ENCODE results near the gene CRYBA4.

The CRYBA4 gene

DNA sequence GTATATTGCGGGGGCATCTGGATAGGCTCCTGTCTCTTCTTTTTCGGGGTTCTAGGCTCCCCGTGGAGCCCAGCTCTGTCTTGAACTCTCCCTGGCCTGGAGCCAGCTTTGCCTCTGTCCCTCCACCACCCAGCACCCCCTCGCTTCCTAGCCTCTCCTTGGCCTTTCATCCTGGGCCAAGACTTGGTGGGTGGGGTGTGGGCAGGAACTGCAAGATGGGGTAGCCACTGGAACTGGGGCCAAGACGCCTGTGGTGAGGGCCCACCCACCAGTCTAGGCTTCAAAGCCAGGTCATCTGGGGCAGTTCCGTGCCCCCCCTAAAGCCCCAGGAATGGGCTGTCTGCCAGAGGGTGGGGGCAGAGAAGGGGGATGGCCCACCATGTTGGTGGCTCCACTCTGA, 2.3 kb upstream of the CRYBA4 start:
- no peak overlapping the region for H3K4me3 ChIP-seq (ENCODE audit: low read length)
- peaks cover 12% of the 10 kb centered on the region for H3K4me1 ChIP-seq (ENCODE audit: low read length)
- no peak overlapping the region for H2AFZ ChIP-seq (ENCODE audit: low read depth, low read length)
- H3K4me2 ChIP-seq (ENCODE audit: low read length) = no peak overlapping the region
- no peaks in the 10 kb centered on the region for H3K9me3 ChIP-seq (ENCODE audit: insufficient read depth, low read length)
- no peak overlapping the region for H3K9ac ChIP-seq (ENCODE audit: low read length)
- H3K79me2 ChIP-seq (ENCODE audit: low read length) = no peaks in the 10 kb centered on the region
- H4K20me1 ChIP-seq (ENCODE audit: insufficient read depth, low read length) = no peaks in the 10 kb centered on the region
- TF ChIP-seq EZH2phosphoT487 (IDR thresholded peaks at IDR 0.05; ENCODE audit: low read depth) = no peak
- TF ChIP-seq, protein P1, sequence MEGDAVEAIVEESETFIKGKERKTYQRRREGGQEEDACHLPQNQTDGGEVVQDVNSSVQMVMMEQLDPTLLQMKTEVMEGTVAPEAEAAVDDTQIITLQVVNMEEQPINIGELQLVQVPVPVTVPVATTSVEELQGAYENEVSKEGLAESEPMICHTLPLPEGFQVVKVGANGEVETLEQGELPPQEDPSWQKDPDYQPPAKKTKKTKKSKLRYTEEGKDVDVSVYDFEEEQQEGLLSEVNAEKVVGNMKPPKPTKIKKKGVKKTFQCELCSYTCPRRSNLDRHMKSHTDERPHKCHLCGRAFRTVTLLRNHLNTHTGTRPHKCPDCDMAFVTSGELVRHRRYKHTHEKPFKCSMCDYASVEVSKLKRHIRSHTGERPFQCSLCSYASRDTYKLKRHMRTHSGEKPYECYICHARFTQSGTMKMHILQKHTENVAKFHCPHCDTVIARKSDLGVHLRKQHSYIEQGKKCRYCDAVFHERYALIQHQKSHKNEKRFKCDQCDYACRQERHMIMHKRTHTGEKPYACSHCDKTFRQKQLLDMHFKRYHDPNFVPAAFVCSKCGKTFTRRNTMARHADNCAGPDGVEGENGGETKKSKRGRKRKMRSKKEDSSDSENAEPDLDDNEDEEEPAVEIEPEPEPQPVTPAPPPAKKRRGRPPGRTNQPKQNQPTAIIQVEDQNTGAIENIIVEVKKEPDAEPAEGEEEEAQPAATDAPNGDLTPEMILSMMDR (IDR thresholded peaks at IDR 0.05; ENCODE audit: low read depth, low read length) = no peak
- no peaks in the 10 kb centered on the region for H3K36me3 ChIP-seq (replicated peaks; ENCODE audit: low read depth, low read length)
- no peak overlapping the region for H3K27ac ChIP-seq (ENCODE audit: low read length)
- peaks cover 7% of the 10 kb centered on the region for H3K27me3 ChIP-seq (ENCODE audit: low read depth, low read length)

DNA sequence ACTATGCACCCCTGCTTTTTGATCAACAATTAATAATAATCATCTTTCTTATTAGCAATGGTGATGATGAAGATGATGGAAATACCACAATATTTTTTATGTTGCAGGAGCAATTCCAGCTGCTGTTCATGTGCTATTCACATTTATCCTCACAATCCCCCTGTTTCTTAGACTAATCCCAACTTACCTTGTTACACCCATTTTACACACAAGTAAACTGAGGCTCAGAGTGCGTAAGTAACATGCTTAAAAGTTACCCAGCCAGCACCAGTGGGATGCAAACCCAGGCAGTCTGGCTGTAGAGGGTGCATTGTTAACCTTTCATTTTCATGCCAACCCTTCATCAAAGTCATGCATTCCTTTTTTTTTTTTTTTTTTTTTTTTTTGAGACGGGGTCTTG, 1.6 kb upstream of the CRYBA4 start:
- Histone ChIP-seq H3K4me3 (ENCODE audit: low read length) (no peak overlapping the region), H3K27ac (ENCODE audit: low read length) (no peak overlapping the region), H3K27me3 (ENCODE audit: low read depth, low read length) (peaks cover 7% of the 10 kb centered on the region), H3K4me1 (ENCODE audit: low read length) (peaks cover 9% of the 10 kb centered on the region), H3K36me3 (replicated peaks; ENCODE audit: low read depth, low read length) (no peaks in the 10 kb centered on the region), H3K4me2 (ENCODE audit: low read length) (no peak overlapping the region), H3K9ac (ENCODE audit: low read length) (no peak overlapping the region), H2AFZ (ENCODE audit: low read depth, low read length) (no peak overlapping the region), H3K79me2 (ENCODE audit: low read length) (no peaks in the 10 kb centered on the region), H4K20me1 (ENCODE audit: insufficient read depth, low read length) (no peaks in the 10 kb centered on the region), H3K9me3 (ENCODE audit: insufficient read depth, low read length) (no peaks in the 10 kb centered on the region)
- no peak for TF ChIP-seq EZH2phosphoT487 (IDR thresholded peaks at IDR 0.05; ENCODE audit: low read depth)
- TF ChIP-seq, protein P1 (IDR thresholded peaks at IDR 0.05; ENCODE audit: low read depth, low read length) = no peak

- no peaks in the 10 kb centered on the region for H3K4me1 ChIP-seq (ENCODE audit: low read length)
- H3K4me2 ChIP-seq (ENCODE audit: low read length) = no peak overlapping the region
- no peak for TF ChIP-seq EZH2phosphoT487 (IDR thresholded peaks at IDR 0.05; ENCODE audit: low read depth)
- TF ChIP-seq, protein P1 (IDR thresholded peaks at IDR 0.05; ENCODE audit: low read depth, low read length) = no peak
Observed at GRCh38 chr22:26623984-26624383, 2.2 kb downstream of the CRYBA4 start.

DNA sequence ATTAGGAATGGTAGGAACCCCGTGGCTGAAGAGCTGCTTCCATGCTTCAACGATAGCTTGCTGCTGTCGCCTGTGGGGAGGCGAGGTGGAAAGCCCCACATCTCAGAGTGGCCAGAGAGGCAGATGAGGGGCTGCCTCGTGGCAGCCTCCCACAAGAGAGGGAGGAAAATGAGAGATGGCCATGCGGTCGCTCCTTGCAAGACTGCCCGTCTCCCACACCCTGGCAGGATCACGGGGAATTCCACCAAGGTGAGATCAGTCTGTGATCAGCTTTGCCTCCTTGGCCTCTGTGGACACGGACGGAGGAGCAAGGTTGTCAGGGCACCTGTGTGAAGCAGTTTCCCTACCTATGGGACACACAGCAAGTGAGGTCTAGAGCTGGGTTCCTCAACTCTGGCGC, 3.0 kb downstream of the CRYBA4 start:
- H3K4me3 ChIP-seq (ENCODE audit: low read length) = no peak overlapping the region
- H2AFZ ChIP-seq (ENCODE audit: low read depth, low read length) = no peak overlapping the region
- H3K4me1 ChIP-seq (ENCODE audit: low read length) = no peaks in the 10 kb centered on the region
- H3K9me3 ChIP-seq (ENCODE audit: insufficient read depth, low read length) = no peaks in the 10 kb centered on the region
- TF ChIP-seq EZH2phosphoT487 (IDR thresholded peaks at IDR 0.05; ENCODE audit: low read depth) = no peak
- TF ChIP-seq, protein P1 (IDR thresholded peaks at IDR 0.05; ENCODE audit: low read depth, low read length) = no peak
- 0 out of 2 replicates have a peak, but pooled peaks cover 6% of the 10 kb centered on the region for H3K27me3 ChIP-seq (ENCODE audit: low read depth, low read length)
- H3K36me3 ChIP-seq (replicated peaks; ENCODE audit: low read depth, low read length) = no peaks in the 10 kb centered on the region
- H3K9ac ChIP-seq (ENCODE audit: low read length) = no peak overlapping the region
- H3K4me2 ChIP-seq (ENCODE audit: low read length) = no peak overlapping the region
- H4K20me1 ChIP-seq (ENCODE audit: insufficient read depth, low read length) = no peaks in the 10 kb centered on the region
- no peaks in the 10 kb centered on the region for H3K79me2 ChIP-seq (ENCODE audit: low read length)
- H3K27ac ChIP-seq (ENCODE audit: low read length) = no peak overlapping the region

More at GRCh38 chr22:26623984-26624383, 2.2 kb downstream of the CRYBA4 start:
- Histone ChIP-seq H3K36me3 (replicated peaks; ENCODE audit: low read depth, low read length) (no peaks in the 10 kb centered on the region), H3K79me2 (ENCODE audit: low read length) (no peaks in the 10 kb centered on the region), H3K9ac (ENCODE audit: low read length) (no peak overlapping the region), H3K27ac (ENCODE audit: low read length) (no peak overlapping the region), H4K20me1 (ENCODE audit: insufficient read depth, low read length) (no peaks in the 10 kb centered on the region), H2AFZ (ENCODE audit: low read depth, low read length) (no peak overlapping the region), H3K9me3 (ENCODE audit: insufficient read depth, low read length) (no peaks in the 10 kb centered on the region), H3K4me3 (ENCODE audit: low read length) (no peak overlapping the region), H3K27me3 (ENCODE audit: low read depth, low read length) (0 out of 2 replicates have a peak, but pooled peaks cover 6% of the 10 kb centered on the region)

All from OCI-LY3 (cell line).